Measurements from ENCODE around the gene RAB3A.

GRCh38 chr19:18225355-18225701, 21.5 kb upstream of the RAB3A start:
- TF ChIP-seq POLR2A (IDR thresholded peaks at IDR 0.05) = no peak
- TF ChIP-seq CTCF (IDR thresholded peaks at IDR 0.05) = no peak
